HG03139 (cell line): ENCODE results near the gene TRIP10.
"Not testable (repeated sequence)": the region's sequence is repeated elsewhere in the genome, so short reads cannot be mapped to it uniquely, and the experiment has no call there.

Experiments used
- ATAC-seq: cut with Tn5 transposase; IDR thresholded peaks from one replicate; pipeline ENCODE4 v1.9.1; 2021; ENCODE audit not compliant: unreplicated experiment

TRIP10 gene

GRCh38 chr19:6738787-6739389 is 592 bp upstream of the TRIP10 start:
- ATAC-seq = no peak

- no peak for ATAC-seq
These were observed 556 bp downstream of the TRIP10 start for GRCh38 chr19:6739883-6740588.

GRCh38 chr19:6740589-6741343 is 1.3 kb downstream of the TRIP10 start:
- ATAC-seq = no peak

- ATAC-seq = no peak
These were observed 3.6 kb downstream of the TRIP10 start for GRCh38 chr19:6743066-6743465.

GRCh38 chr19:6743714-6744380 is 4.4 kb downstream of the TRIP10 start:
- no peak for ATAC-seq

GRCh38 chr19:6744381-6745301 is 5.2 kb downstream of the TRIP10 start:
- ATAC-seq = no peak

- ATAC-seq = no peak
These were observed 6.5 kb downstream of the TRIP10 start for GRCh38 chr19:6745965-6746364.

- not testable (repeated sequence) for ATAC-seq
These were observed 9.1 kb downstream of the TRIP10 start for GRCh38 chr19:6748543-6748942.

GRCh38 chr19:6750062-6750461 is 10.6 kb downstream of the TRIP10 start:
- ATAC-seq = no peak

- ATAC-seq = no peak
These were observed 11.7 kb downstream of the TRIP10 start for GRCh38 chr19:6751189-6751588.

- ATAC-seq = no peak
These were observed 13.0 kb downstream of the TRIP10 start for GRCh38 chr19:6752256-6753177.

- ATAC-seq = peak; percentile 72
These were observed 13.9 kb downstream of the TRIP10 start for GRCh38 chr19:6753178-6754031.

- no peak for ATAC-seq
These were observed 14.7 kb downstream of the TRIP10 start for GRCh38 chr19:6754136-6754535.

- ATAC-seq = no peak
These were observed 15.4 kb downstream of the TRIP10 start for GRCh38 chr19:6754653-6755463.

- ATAC-seq = no peak
These were observed 21.1 kb downstream of the TRIP10 start for GRCh38 chr19:6760606-6761005.

- no peak for ATAC-seq
These were observed 21.7 kb downstream of the TRIP10 start for GRCh38 chr19:6761053-6761676.

- not testable (repeated sequence) for ATAC-seq
These were observed 22.8 kb downstream of the TRIP10 start for GRCh38 chr19:6762253-6762797.
